Endothelial cell (in vitro differentiated cells): ENCODE data around the gene FGD3. TPM values are rescaled to one million over a fixed set of nuclear protein-coding genes. Genes with fewer than 3 reads are reported as not detected.

ENCODE experiments used
- DNase-seq: peaks from one replicate; pipeline ENCODE4 v3.0.0; 2021; ENCODE audit warnings: low spot score
- H3K27ac Mint-ChIP-seq: one replicate; pipeline ENCODE4 v1.8.0; 2021; ENCODE audit warnings: mixed read lengths, inconsistent platforms; ENCODE audit not compliant: unreplicated experiment
- H3K27me3 Mint-ChIP-seq: one replicate; pipeline ENCODE4 v1.8.0; 2021; ENCODE audit warnings: mild to moderate bottlenecking, moderate library complexity, mixed read lengths, inconsistent platforms; ENCODE audit not compliant: unreplicated experiment
- H3K36me3 Mint-ChIP-seq: one replicate; pipeline ENCODE4 v1.8.0; 2021; ENCODE audit warnings: mild to moderate bottlenecking, low read depth, mixed read lengths, inconsistent platforms; ENCODE audit not compliant: unreplicated experiment
- H3K4me1 Mint-ChIP-seq: one replicate; pipeline ENCODE4 v1.8.0; 2021; ENCODE audit warnings: mild to moderate bottlenecking, mixed read lengths, inconsistent platforms; ENCODE audit not compliant: unreplicated experiment
- H3K4me3 Mint-ChIP-seq: one replicate; pipeline ENCODE4 v1.8.0; 2021; ENCODE audit warnings: mild to moderate bottlenecking, mixed read lengths, inconsistent platforms; ENCODE audit not compliant: unreplicated experiment
- H3K9me3 Mint-ChIP-seq: one replicate; pipeline ENCODE4 v1.8.0; 2021; ENCODE audit warnings: mixed read lengths, inconsistent platforms; ENCODE audit not compliant: unreplicated experiment
- total RNA-seq: library from RNA; stranded (reverse); fragmentation: NEBNext Ultra II Directional; extraction: Animal tissue kit (Norgen Biotek cat#: 25700); gene quantifications from one replicate; pipeline ENCODE4 v1.2.1, GENCODE V29; 2021; ENCODE audit not compliant: unreplicated experiment
- TF ChIP-seq, protein P1 (sequence below): fragments of 200-600 bp; sonication (generic); IDR thresholded peaks from one replicate; pipeline ENCODE4 v1.5.0; 2021; ENCODE audit warnings: antibody characterized with exemption; ENCODE audit not compliant: unreplicated experiment

The FGD3 gene
- total RNA-seq, 1 donor from 2014 or later = 1.1 TPM

- no peak for DNase-seq
- H3K27me3 Mint-ChIP-seq = peaks cover 10% of the 10 kb centered on the region
- no peaks in the 10 kb centered on the region for H3K9me3 Mint-ChIP-seq
- H3K4me3 Mint-ChIP-seq = no peak overlapping the region
- TF ChIP-seq, protein P1, sequence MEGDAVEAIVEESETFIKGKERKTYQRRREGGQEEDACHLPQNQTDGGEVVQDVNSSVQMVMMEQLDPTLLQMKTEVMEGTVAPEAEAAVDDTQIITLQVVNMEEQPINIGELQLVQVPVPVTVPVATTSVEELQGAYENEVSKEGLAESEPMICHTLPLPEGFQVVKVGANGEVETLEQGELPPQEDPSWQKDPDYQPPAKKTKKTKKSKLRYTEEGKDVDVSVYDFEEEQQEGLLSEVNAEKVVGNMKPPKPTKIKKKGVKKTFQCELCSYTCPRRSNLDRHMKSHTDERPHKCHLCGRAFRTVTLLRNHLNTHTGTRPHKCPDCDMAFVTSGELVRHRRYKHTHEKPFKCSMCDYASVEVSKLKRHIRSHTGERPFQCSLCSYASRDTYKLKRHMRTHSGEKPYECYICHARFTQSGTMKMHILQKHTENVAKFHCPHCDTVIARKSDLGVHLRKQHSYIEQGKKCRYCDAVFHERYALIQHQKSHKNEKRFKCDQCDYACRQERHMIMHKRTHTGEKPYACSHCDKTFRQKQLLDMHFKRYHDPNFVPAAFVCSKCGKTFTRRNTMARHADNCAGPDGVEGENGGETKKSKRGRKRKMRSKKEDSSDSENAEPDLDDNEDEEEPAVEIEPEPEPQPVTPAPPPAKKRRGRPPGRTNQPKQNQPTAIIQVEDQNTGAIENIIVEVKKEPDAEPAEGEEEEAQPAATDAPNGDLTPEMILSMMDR = no peak
- H3K36me3 Mint-ChIP-seq = no peaks in the 10 kb centered on the region
- H3K4me1 Mint-ChIP-seq = no peaks in the 10 kb centered on the region
- no peak overlapping the region for H3K27ac Mint-ChIP-seq
Observed at GRCh38 chr9:93057042-93057702, 109.8 kb downstream of the FGD3 start.

DNA sequence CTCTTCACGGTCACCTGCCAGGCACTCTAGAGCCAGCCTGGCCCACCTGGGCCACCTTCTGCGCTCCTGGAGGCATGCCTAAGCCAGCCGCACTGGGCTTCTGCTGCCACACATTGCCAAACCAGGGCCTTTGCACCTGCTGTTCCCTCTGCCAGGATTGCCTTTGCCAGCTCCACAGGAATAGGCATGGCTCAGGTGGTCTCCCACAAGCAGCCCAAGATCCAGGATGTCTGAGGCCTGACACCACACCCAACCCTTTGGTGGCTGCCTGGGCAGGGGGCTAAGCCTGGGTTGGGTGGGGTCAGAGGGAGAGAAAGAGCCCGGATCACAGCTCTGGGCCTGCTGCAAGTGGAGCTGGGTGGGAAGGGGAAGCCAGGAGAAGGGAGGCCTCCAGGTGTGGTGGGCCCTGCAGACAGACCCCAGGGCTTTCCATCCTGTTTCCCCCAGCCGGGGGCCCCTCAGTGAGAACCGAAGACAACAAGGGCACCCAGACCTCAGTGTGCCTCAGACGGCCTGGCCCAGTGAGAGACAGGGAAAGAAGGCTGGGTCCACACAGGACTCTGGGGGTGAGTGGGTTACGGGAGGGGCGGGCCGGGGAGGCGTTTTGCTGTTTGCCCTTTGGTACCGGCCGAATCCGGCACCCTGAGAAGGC is 110.5 kb downstream of the FGD3 start:
- Mint-ChIP-seq H3K4me3 (no peak overlapping the region), H3K27me3 (peaks cover 10% of the 10 kb centered on the region), H3K36me3 (no peaks in the 10 kb centered on the region), H3K27ac (no peak overlapping the region), H3K9me3 (no peaks in the 10 kb centered on the region), H3K4me1 (no peaks in the 10 kb centered on the region)
- TF ChIP-seq, protein P1 = no peak
- DNase-seq = no peak

GRCh38 chr9:93058355-93059010 is 111.2 kb downstream of the FGD3 start, which contains the start of gene SUSD3:
TSS of gene SUSD3 (plus strand) at chr9:93058701. CDS start at chr9:93058743, 42 bp downstream.
- Mint-ChIP-seq H3K9me3 (no peaks in the 10 kb centered on the region), H3K36me3 (no peaks in the 10 kb centered on the region), H3K27me3 (peaks cover 10% of the 10 kb centered on the region), H3K4me1 (no peaks in the 10 kb centered on the region), H3K27ac (no peak within 1 kb of the TSS), H3K4me3 (no peak within 1 kb of the TSS)
- peak; percentile 66 for DNase-seq
- TF ChIP-seq, protein P1 = no peak

DNA sequence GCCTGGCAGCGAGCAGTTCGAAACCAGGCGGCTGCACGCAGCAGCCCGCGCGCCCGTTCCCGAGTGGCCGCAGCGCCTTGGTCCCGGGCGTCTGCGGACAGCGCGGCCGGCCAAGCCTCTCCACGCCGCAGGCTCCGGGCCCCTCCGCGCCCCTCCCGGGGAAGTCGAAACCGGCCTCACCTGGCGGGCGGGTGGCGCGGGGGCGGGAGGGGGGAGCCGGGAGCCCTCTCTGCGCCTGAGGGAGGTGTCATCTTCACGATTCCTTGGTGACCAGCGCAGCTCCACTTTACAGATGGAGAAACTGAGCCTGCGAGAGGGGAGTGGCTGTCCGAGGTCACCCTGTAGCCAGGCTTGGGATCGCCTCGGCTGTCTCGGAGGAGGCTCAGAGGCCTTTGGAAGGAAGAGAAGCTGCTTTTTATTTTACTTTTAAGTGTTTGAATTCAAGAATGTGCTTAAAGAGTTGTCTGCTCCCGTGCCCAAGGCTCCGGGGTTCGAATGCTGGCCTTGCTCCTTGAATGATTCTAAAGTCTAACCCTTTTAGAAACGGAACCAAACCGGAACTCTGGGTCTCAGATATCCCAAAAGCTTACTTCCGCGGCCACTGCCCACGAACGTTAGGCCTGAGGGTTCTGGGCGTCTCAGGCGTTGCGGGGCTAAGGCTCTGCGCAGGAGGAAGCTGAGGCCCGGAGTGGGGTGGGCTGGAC is 111.8 kb downstream of the FGD3 start:
- DNase-seq = no peak
- H3K4me3 Mint-ChIP-seq = no peak overlapping the region
- no peaks in the 10 kb centered on the region for H3K4me1 Mint-ChIP-seq
- H3K36me3 Mint-ChIP-seq = no peaks in the 10 kb centered on the region
- H3K9me3 Mint-ChIP-seq = no peaks in the 10 kb centered on the region
- no peak overlapping the region for H3K27ac Mint-ChIP-seq
- H3K27me3 Mint-ChIP-seq = peaks cover 14% of the 10 kb centered on the region
- TF ChIP-seq, protein P1 = no peak
